Glutamatergic neuron (in vitro differentiated cells): ENCODE data around the gene FHIT. TPM values are rescaled to one million over a fixed set of nuclear protein-coding genes. Genes with fewer than 3 reads are reported as not detected.

Experiments used
- DNase-seq: peaks from one replicate; pipeline ENCODE4 v3.0.0; 2022
- H3K27ac Mint-ChIP-seq: one replicate; pipeline ENCODE4 v1.8.0; 2020; ENCODE audit warnings: mild to moderate bottlenecking, mixed read lengths, inconsistent platforms; ENCODE audit not compliant: unreplicated experiment
- H3K27me3 Mint-ChIP-seq: one replicate; pipeline ENCODE4 v1.8.0; 2020; ENCODE audit warnings: mild to moderate bottlenecking, moderate library complexity, mixed read lengths, inconsistent platforms; ENCODE audit not compliant: unreplicated experiment
- H3K36me3 Mint-ChIP-seq: one replicate; pipeline ENCODE4 v1.8.0; 2020; ENCODE audit warnings: mild to moderate bottlenecking, mixed read lengths, inconsistent platforms; ENCODE audit not compliant: unreplicated experiment
- H3K4me1 Mint-ChIP-seq: one replicate; pipeline ENCODE4 v1.8.0; 2020; ENCODE audit warnings: mild to moderate bottlenecking, low read depth, mixed read lengths, inconsistent platforms; ENCODE audit not compliant: unreplicated experiment
- H3K4me3 Mint-ChIP-seq: one replicate; pipeline ENCODE4 v1.8.0; 2020; ENCODE audit warnings: mild to moderate bottlenecking, mixed read lengths, inconsistent platforms; ENCODE audit not compliant: unreplicated experiment
- H3K9me3 Mint-ChIP-seq: one replicate; pipeline ENCODE4 v1.8.0; 2020; ENCODE audit warnings: mild to moderate bottlenecking, moderate library complexity, mixed read lengths, inconsistent platforms; ENCODE audit not compliant: unreplicated experiment
- CTCF ChIP-seq: fragments of 200-600 bp; sonication (generic); IDR thresholded peaks from one replicate; pipeline ENCODE4 v1.5.0; 2021; ENCODE audit not compliant: partially characterized antibody, unreplicated experiment
- total RNA-seq: library from RNA; stranded (reverse); fragmentation: NEBNext Ultra II Directional; extraction: Animal tissue kit (Norgen Biotek cat#: 25700); gene quantifications from one replicate; pipeline ENCODE4 v1.2.1, GENCODE V29; 2021; ENCODE audit not compliant: unreplicated experiment

FHIT gene
- total RNA-seq, 1 donor from 2014 or later, result 15.2 TPM

GRCh38 chr3:60268123-60268522 is 983.1 kb downstream of the FHIT start:
- no peaks in the 10 kb centered on the region for H3K9me3 Mint-ChIP-seq
- H3K4me3 Mint-ChIP-seq, result no peak overlapping the region
- H3K27me3 Mint-ChIP-seq, result no peaks in the 10 kb centered on the region

GRCh38 chr3:60266444-60266843 is 984.8 kb downstream of the FHIT start:
- DNase-seq, result no peak
- H3K4me3 Mint-ChIP-seq, result no peak overlapping the region
- H3K4me1 Mint-ChIP-seq, result no peaks in the 10 kb centered on the region
- no peak overlapping the region for H3K27ac Mint-ChIP-seq
- H3K36me3 Mint-ChIP-seq, result no peaks in the 10 kb centered on the region
- no peaks in the 10 kb centered on the region for H3K9me3 Mint-ChIP-seq
- no peak for TF ChIP-seq CTCF
- H3K27me3 Mint-ChIP-seq, result no peaks in the 10 kb centered on the region

More at GRCh38 chr3:60268123-60268522, 983.1 kb downstream of the FHIT start:
- no peak for TF ChIP-seq CTCF
- Mint-ChIP-seq H3K27ac (no peak overlapping the region), H3K4me1 (no peaks in the 10 kb centered on the region), H3K36me3 (no peaks in the 10 kb centered on the region)
- DNase-seq, result no peak

- DNase-seq, result no peak
- TF ChIP-seq CTCF, result no peak
- no peak overlapping the region for H3K27ac Mint-ChIP-seq
- no peaks in the 10 kb centered on the region for H3K36me3 Mint-ChIP-seq
- H3K27me3 Mint-ChIP-seq, result no peaks in the 10 kb centered on the region
- no peaks in the 10 kb centered on the region for H3K4me1 Mint-ChIP-seq
- no peaks in the 10 kb centered on the region for H3K9me3 Mint-ChIP-seq
- H3K4me3 Mint-ChIP-seq, result no peak overlapping the region
Measured at GRCh38 chr3:60263191-60263590, 988.1 kb downstream of the FHIT start.

GRCh38 chr3:60262546-60262945 is 988.7 kb downstream of the FHIT start:
- H3K36me3 Mint-ChIP-seq, result no peaks in the 10 kb centered on the region
- no peak overlapping the region for H3K4me3 Mint-ChIP-seq
- no peaks in the 10 kb centered on the region for H3K9me3 Mint-ChIP-seq
- H3K4me1 Mint-ChIP-seq, result no peaks in the 10 kb centered on the region
- TF ChIP-seq CTCF, result no peak
- no peak overlapping the region for H3K27ac Mint-ChIP-seq
- H3K27me3 Mint-ChIP-seq, result no peaks in the 10 kb centered on the region
- DNase-seq, result no peak

GRCh38 chr3:60260546-60260945 is 990.7 kb downstream of the FHIT start:
- H3K4me3 Mint-ChIP-seq, result no peak overlapping the region
- no peaks in the 10 kb centered on the region for H3K27me3 Mint-ChIP-seq
- H3K9me3 Mint-ChIP-seq, result no peaks in the 10 kb centered on the region
- DNase-seq, result no peak
- H3K36me3 Mint-ChIP-seq, result no peaks in the 10 kb centered on the region
- H3K27ac Mint-ChIP-seq, result no peak overlapping the region
- H3K4me1 Mint-ChIP-seq, result no peaks in the 10 kb centered on the region
- no peak for TF ChIP-seq CTCF
